Measurements from ENCODE around the gene KRT32. TPM values are rescaled to one million over a fixed set of nuclear protein-coding genes. Genes with fewer than 3 reads are reported as not detected.

KRT32 gene
- total and polyA plus RNA-seq, 10 donors = not detected

DNA sequence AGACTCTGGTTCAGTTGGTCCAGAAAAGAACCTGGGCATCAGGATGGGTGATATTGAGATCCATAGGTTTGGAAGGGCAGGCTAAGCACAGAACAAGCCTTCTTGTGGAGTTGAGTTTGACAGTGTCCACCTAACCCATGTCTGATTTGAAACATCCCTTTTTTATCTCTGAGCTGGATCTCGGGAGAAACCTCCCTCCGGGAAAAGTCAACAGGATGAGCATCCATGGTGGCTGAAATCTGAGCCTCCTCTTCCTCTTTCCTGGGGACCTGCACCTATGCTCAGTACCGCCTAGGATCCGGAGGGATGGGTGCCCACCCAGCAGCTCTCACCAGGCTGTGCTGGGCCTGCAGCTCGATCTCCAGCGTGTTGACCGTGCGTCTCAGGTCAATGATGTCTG lies 3.4 kb downstream of the KRT32 start:
- Histone ChIP-seq H3K9me3 (peaks cover 0 to 14% (median 6%) of the 10 kb centered on the region in 8 donors), H3K27ac (no peak overlapping the region), H3K4me1 (no peaks in the 10 kb centered on the region), H3K36me3 (no peaks in the 10 kb centered on the region), H3K27me3 (replicated peaks in 1 of 7) (peaks cover 0 to 24% (median 0%) of the 10 kb centered on the region in 7 donors), H3K4me3 (no peak overlapping the region)
- TF ChIP-seq POLR2AphosphoS5 (IDR thresholded peaks at IDR 0.05) (no peak), CTCF (IDR thresholded peaks at IDR 0.05 in 8 of 11, conservative IDR thresholded peaks at IDR 0.05 in 3 of 11) (no peak), POLR2A (IDR thresholded peaks at IDR 0.05) (no peak)
- WGBS, 5 donors = 90 to 97% (median 92%) methylated on average over 8 of the region's 8 CpGs
- intact Hi-C loops (cut with DNase I; ENCODE audit: low total_unique reads) = no loop called here
- DNase-seq = no peak

DNA sequence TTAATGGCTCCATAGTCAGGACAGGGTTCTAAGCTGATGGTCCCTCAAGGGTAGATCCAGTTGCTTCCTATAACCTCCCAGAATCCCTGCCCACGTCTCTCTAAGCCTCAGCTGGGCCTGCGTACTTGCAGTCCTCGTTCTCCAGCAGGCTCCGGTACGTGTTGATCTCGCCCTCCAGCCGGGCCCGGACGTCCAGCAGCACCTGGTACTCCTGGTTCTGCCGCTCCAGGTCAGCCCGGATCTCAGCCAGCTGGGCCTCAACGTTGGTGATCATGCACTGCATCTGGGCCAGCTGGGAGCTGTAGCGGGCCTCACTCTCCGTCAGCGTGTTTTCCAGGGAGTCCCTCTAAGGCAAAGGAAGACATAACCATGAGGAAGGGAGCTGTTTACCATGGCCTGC lies 4.5 kb downstream of the KRT32 start:
- H3K27me3 ChIP-seq (replicated peaks in 1 of 7) = peaks cover 0 to 23% (median 0%) of the 10 kb centered on the region in 7 donors
- H3K4me1 ChIP-seq = no peaks in the 10 kb centered on the region
- no peaks in the 10 kb centered on the region for H3K36me3 ChIP-seq
- intact Hi-C loops (cut with DNase I; ENCODE audit: low total_unique reads) = no loop called here
- DNase-seq = no peak
- no peak overlapping the region for H3K4me3 ChIP-seq
- no peak overlapping the region for H3K27ac ChIP-seq
- WGBS, 5 donors = 70 to 83% (median 80%) methylated on average over 8 to 15 of the region's 15 CpGs
- peaks cover 0 to 5% (median 0%) of the 10 kb centered on the region in 8 donors for H3K9me3 ChIP-seq
- TF ChIP-seq CTCF (IDR thresholded peaks at IDR 0.05 in 8 of 11, conservative IDR thresholded peaks at IDR 0.05 in 3 of 11) (no peak), POLR2AphosphoS5 (IDR thresholded peaks at IDR 0.05) (no peak), POLR2A (IDR thresholded peaks at IDR 0.05) (no peak)

GRCh38 chr17:41457676-41458075 lies 9.5 kb downstream of the KRT32 start:
- no peak for DNase-seq
- intact Hi-C loops (cut with DNase I; ENCODE audit: low total_unique reads) = no loop called here
- 81 to 90% (median 86%) methylated on average over 4 of the region's 4 CpGs for WGBS, 5 donors
- H3K27me3 ChIP-seq (replicated peaks in 1 of 7) = peaks cover 0 to 2% (median 0%) of the 10 kb centered on the region in 7 donors
- H3K4me1 ChIP-seq = no peaks in the 10 kb centered on the region
- no peak for TF ChIP-seq CTCF (IDR thresholded peaks at IDR 0.05 in 8 of 11, conservative IDR thresholded peaks at IDR 0.05 in 3 of 11)
- TF ChIP-seq POLR2AphosphoS5 (IDR thresholded peaks at IDR 0.05) = no peak
- no peak for TF ChIP-seq POLR2A (IDR thresholded peaks at IDR 0.05)
- H3K27ac ChIP-seq = no peak overlapping the region
- no peaks in the 10 kb centered on the region for H3K36me3 ChIP-seq
- no peaks in the 10 kb centered on the region for H3K9me3 ChIP-seq
- no peak overlapping the region for H3K4me3 ChIP-seq

GRCh38 chr17:41456204-41456603 lies 11.0 kb downstream of the KRT32 start:
- intact Hi-C loops (cut with DNase I; ENCODE audit: low total_unique reads) = no loop called here
- TF ChIP-seq CTCF (IDR thresholded peaks at IDR 0.05 in 8 of 11, conservative IDR thresholded peaks at IDR 0.05 in 3 of 11) (no peak), POLR2AphosphoS5 (IDR thresholded peaks at IDR 0.05) (no peak), POLR2A (IDR thresholded peaks at IDR 0.05) (no peak)
- Histone ChIP-seq H3K4me3 (no peak overlapping the region), H3K4me1 (no peaks in the 10 kb centered on the region), H3K27me3 (replicated peaks in 1 of 7) (peaks cover 0 to 2% (median 0%) of the 10 kb centered on the region in 7 donors), H3K27ac (no peak overlapping the region), H3K36me3 (no peaks in the 10 kb centered on the region), H3K9me3 (peaks cover 0 to 3% (median 0%) of the 10 kb centered on the region in 8 donors)
- 76 to 92% (median 82%) methylated on average over 3 of the region's 3 CpGs for WGBS, 5 donors
- no peak for DNase-seq
